Stimulated activated CD4-positive, alpha-beta T cell treated with anti-CD3 and anti-CD28 coated beads, Interleukin-15, amount 100 ng/mL, for 48 hours (primary cell): ENCODE measurements around the gene DOCK7.
"Not testable (repeated sequence)": the region's sequence is repeated elsewhere in the genome, so short reads cannot be mapped to it uniquely, and the experiment has no call there.

Source experiments
- DNase-seq, 2 donors: peaks; one replicate each; pipeline ENCODE4 v3.0.0-alpha.2; 2020; ENCODE audit warnings: low read depth in 2 of 2

Gene DOCK7

GRCh38 chr1:62530516-62531154 lies 157.6 kb downstream of the DOCK7 start:
- DNase-seq, result no peak

DNA sequence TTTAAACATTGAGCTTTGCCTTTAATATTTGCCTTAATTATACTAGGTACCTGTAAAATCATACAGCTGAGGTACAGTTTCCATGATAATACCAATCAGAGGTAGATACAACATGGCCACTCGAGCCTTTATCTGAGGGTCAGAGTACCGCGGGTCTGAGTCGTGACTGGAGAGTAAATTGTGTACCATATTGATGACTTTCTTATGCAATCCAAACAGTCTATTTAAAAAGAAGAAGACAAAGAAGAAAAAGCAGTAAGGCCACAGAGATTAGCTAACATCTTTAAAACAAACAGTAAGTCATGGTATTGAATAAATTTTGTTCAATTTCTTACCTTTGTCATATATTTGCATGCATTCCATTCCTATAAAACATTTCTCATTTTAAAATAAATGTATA lies 159.0 kb downstream of the DOCK7 start:
- DNase-seq, result no peak

DNA sequence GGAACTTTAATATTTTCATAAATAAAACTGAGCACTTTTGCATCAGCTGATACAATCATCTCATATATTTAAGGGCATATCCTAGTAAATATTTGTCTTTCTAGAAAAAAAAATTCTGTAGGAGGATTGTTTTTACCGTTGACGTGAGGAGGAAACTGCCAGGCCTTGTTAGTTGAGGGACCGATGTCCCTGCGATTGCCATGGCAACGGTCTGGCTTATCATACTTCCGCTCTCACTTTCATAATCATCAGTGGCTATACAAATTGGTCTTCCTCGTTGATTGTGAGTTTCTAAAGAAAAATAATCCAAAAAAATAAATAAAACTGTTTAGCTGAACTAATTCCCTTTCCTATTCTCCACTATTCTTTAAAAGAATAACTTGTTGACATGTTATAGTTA lies 160.2 kb downstream of the DOCK7 start:
- no peak for DNase-seq

DNA sequence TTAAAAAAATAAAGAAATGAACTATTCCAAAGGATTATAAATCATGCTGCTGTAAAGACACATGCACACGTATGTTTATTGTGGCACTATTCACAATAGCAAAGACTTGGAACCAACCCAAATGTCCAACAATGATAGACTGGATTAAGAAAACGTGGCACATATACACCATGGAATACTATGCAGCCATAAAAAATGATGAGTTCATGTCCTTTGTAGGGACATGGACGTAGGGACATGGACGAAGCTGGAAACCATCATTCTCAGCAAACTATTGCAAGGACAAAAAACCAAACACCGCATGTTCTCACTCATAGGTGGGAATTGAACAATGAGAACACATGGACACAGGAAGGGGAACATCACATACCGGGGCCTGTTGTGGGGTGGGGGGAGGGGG lies 160.8 kb downstream of the DOCK7 start:
- not testable (repeated sequence) for DNase-seq

- DNase-seq, result no peak
Measured at GRCh38 chr1:62523860-62524259, 164.3 kb downstream of the DOCK7 start.

- DNase-seq, result no peak
Measured at GRCh38 chr1:62516600-62516999, 171.6 kb downstream of the DOCK7 start.

- DNase-seq, result no peak
Measured at GRCh38 chr1:62514746-62515423, 173.3 kb downstream of the DOCK7 start.

GRCh38 chr1:62513013-62513412 lies 175.2 kb downstream of the DOCK7 start:
- DNase-seq, result no peak

GRCh38 chr1:62509028-62509427 lies 179.2 kb downstream of the DOCK7 start:
- no peak for DNase-seq

- no peak for DNase-seq
Measured at GRCh38 chr1:62508187-62508758, 179.9 kb downstream of the DOCK7 start.

DNA sequence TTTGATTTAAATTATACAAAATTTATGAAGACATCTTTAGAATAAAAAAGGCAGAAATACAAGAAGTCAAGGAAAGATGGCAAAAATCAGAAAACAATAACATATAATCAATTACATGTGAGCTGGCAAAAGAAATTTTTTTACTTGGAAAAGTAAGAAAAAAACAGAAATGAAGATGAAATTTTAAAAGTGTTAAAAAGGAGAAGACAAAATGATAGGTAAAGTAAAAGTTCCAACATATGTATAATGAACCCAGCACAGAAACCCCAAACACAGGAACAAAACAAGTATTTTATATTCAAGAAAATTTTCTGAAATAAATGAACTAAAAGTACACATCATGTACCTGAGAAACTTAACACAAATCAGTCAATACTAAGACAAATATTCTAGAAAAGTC lies 188.0 kb downstream of the DOCK7 start:
- no peak for DNase-seq

GRCh38 chr1:62494137-62494536 lies 194.0 kb downstream of the DOCK7 start:
- no peak for DNase-seq

GRCh38 chr1:62493656-62494055 lies 194.5 kb downstream of the DOCK7 start:
- no peak for DNase-seq

- no peak for DNase-seq
Measured at GRCh38 chr1:62492521-62492920, 195.7 kb downstream of the DOCK7 start.

DNA sequence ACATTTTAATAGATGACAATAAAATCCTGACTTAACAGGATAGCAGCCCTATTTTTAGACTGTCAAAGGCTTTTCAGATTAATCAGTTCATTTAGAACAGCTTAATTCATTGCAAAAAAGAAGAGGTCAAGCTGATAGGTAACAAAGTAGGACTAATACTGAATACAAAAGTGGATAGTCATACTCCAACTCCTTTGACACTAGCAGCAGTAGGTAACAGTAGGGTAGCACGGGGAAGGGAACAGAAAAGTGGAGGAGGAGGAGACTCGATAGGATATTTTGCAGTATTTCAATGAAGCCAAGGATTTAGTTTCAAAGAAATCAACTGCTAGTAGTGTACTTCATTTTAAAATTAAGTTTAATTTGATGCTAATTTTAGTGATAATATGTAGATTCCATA lies 200.2 kb downstream of the DOCK7 start:
- DNase-seq, result no peak

DNA sequence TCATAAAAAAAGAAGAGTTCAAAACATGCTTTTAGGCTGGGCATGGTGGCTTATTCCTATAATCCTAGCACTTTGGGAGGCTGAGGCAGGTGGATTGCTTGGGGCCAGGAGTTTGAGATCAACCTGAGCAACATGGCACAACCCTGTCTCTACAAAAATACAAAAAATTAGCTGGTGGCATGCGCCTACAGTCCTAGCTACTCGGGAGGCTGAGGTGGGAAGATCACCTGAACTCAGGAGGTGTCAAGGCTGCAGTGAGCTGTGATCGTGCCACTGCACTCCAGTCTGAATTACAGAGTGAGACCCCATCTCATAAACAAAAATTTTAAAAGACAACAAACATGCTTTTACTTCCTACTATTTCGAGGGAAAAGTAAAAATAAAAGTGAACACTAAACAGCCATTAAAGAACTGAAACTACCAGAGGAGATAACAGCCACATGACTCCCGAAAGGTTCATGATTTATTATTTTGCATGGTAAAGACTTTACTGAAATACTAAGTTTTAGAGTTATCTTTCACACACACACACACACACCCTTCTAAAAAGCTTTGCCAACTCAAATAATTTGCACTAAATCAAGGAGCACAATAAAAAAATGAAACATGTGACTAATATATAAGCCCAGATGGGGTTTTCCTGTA lies 203.2 kb downstream of the DOCK7 start:
- no peak for DNase-seq

- no peak for DNase-seq
Measured at GRCh38 chr1:62481681-62482080, 206.5 kb downstream of the DOCK7 start.

DNA sequence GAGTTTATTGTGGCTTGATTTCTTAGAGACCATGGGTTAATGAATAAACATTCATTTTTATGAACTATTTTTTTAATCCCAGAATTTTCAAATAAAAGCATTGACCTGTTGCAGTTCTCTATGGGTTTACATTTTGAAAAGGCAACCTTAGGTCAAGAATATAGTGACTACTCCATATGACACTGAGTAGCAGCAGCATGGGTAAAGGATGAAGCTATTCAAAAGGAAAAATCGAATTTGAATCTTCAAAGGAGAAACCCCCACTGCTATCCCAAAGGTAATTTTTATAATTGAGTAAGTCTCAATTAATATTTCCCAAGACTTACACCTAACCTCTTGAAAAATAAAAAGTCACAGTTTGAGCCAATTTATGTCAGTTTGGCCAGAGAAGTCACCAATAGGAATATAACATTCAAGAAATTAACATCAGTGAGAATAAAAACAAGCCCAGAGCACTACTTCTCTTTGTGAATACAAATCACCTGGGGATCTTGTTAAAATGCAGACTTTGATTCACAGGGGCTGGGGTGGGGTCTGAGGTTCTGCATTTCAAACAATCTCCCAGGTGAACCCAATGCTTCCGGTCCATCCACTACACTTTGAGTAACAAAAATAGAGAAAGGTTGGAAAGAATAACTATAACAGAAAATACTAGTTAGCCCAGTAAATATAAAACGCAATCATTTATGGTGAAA lies 211.5 kb downstream of the DOCK7 start:
- DNase-seq, result no peak

DNA sequence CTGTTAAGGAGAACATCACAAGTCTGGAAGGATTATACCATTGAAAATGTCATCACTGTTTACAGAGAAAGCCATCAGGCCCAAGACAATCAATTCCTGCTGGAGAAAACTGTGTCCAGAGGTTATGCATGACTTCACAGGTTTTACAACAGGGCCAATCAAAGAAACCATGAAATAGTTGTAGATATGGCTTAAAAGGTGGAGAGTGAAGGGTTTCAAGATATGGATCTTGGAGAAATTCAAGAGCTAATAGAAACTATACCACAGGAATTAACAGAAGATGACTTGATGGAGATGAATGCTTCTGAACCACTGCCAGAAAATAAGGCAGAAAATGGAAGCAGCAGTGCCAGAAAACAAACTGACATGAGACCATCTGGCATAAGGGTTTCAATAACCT lies 221.1 kb downstream of the DOCK7 start:
- no peak for DNase-seq

DNA sequence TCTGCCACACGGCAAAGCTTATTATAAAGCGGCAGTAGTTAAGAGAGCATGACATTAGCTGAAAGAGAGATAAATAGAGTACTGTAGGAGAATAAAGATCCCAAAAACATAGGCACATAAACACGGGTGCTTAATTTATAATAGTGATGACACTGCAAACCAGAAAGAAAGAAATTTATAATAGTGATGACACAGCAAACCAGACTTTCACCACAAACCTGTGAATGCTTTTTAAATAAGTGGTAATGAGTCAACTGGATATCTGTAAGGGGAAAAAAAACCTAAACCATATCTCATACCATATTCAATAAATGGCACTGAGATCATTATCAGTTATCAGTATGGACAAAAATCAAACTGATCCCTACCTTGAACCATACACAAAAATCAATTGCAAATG lies 225.8 kb downstream of the DOCK7 start:
- DNase-seq, result no peak

GRCh38 chr1:62457955-62458354 lies 230.2 kb downstream of the DOCK7 start:
- no peak for DNase-seq

GRCh38 chr1:62452951-62453350 lies 235.2 kb downstream of the DOCK7 start:
- DNase-seq, result no peak
